Nephron (organoid): ENCODE data around the gene COPG2.
"Not testable (repeated sequence)": the region's sequence is repeated elsewhere in the genome, so short reads cannot be mapped to it uniquely, and the experiment has no call there.

Source experiments
- H3K27ac Mint-ChIP-seq, 3 experiments: 2 replicates each; pipeline ENCODE4 v1.8.0; 2020; ENCODE audit warnings: mixed read lengths in 3 of 3, mild to moderate bottlenecking in 2 of 3, moderate library complexity in 1 of 3
- H3K27me3 Mint-ChIP-seq: 2 replicates; pipeline ENCODE4 v1.8.0; 2021; ENCODE audit warnings: low read depth, mild to moderate bottlenecking, moderate library complexity, mixed read lengths
- H3K36me3 Mint-ChIP-seq: 2 replicates; pipeline ENCODE4 v1.8.0; 2020; ENCODE audit warnings: low read depth, mixed read lengths
- H3K4me1 Mint-ChIP-seq: 2 replicates; pipeline ENCODE4 v1.8.0; 2020; ENCODE audit warnings: mixed read lengths
- H3K4me3 Mint-ChIP-seq, 3 experiments: 2 replicates each; pipeline ENCODE4 v1.8.0; 2020; ENCODE audit warnings: mild to moderate bottlenecking in 3 of 3, mixed read lengths in 3 of 3, moderate library complexity in 2 of 3
- H3K9me3 Mint-ChIP-seq: 2 replicates; pipeline ENCODE4 v1.8.0; 2020; ENCODE audit warnings: mixed read lengths
- TF ChIP-seq, protein P1 (sequence below), 3 experiments: fragments of 200-600 bp; sonication (generic); IDR thresholded peaks; one replicate each; pipeline ENCODE4 v1.5.0; 2021; ENCODE audit warnings: antibody characterized with exemption in 3 of 3; ENCODE audit not compliant: unreplicated experiment in 3 of 3

The COPG2 gene

DNA sequence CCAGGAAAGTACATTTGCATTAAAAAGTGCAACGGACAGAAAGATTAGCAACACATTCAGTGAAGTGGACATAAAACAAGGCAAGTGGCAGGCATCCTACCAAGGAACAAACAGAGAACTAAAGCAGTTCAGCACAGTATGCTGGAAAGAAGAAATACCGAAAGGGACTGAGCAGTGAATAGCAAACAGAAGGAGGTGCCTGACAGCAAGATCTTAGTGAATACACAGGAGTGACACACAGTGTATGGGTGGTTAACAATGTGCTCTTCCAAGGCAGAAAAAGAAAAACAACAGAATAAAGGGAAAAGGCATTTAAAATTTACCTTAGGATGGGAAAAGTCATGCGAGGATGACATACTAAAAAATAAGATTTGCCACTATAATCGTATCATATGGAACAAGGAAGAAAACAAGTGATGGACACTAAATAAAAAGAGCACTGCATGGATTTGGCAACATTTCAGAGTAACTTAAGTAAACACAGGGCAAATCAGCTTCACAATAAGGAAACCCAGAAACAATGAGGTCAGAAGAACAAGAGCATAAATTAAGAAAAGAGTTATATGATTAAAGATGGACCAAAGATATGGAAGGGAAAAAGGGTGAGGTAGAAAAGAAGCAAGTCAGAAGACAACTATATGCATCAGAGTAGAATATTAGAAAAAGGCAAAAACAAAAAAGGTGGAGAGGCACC lies 147.1 kb downstream of the COPG2 start:
- TF ChIP-seq, protein P1, sequence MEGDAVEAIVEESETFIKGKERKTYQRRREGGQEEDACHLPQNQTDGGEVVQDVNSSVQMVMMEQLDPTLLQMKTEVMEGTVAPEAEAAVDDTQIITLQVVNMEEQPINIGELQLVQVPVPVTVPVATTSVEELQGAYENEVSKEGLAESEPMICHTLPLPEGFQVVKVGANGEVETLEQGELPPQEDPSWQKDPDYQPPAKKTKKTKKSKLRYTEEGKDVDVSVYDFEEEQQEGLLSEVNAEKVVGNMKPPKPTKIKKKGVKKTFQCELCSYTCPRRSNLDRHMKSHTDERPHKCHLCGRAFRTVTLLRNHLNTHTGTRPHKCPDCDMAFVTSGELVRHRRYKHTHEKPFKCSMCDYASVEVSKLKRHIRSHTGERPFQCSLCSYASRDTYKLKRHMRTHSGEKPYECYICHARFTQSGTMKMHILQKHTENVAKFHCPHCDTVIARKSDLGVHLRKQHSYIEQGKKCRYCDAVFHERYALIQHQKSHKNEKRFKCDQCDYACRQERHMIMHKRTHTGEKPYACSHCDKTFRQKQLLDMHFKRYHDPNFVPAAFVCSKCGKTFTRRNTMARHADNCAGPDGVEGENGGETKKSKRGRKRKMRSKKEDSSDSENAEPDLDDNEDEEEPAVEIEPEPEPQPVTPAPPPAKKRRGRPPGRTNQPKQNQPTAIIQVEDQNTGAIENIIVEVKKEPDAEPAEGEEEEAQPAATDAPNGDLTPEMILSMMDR (IDR thresholded peaks at IDR 0.05; ENCODE audit: unreplicated experiment in 3 of 3), result no peak
- Mint-ChIP-seq H3K27ac (no peak overlapping the region), H3K4me3 (no peak overlapping the region), H3K36me3 (no peaks in the 10 kb centered on the region), H3K27me3 (no peaks in the 10 kb centered on the region), H3K4me1 (no peaks in the 10 kb centered on the region), H3K9me3 (no peaks in the 10 kb centered on the region)

DNA sequence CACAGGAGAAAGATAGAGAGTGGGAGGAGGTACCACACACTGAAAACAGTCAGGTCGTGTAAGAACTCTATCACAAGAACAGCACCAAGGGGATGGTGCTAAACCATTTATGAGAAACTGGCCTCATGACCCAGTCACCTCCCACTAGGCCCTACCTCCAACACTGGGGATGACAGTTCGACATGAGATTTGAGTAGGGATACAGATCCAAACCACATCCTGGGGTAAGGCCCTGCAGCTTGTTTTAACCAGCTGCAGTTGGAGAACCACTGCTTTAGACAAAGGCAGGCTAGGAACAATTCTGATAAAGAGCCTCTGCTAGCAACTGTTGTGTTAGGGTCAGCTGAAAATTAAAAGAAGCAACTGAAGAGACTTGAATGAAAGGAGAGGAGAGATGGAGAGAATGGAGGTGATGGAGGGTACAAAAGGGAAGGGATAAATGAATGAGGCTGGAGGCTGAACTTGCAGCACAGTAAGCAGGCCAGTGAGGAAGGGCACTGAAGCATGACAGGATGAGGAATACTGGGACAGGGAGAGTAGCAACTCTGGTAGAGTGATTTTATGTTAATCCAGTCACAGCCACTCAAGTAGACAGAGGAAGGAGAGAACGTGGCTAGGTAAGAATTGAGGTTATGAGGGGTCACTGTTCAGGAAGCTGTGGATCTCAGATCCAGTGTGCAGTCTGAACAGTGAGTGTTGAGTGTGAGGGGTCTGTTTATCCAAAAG lies 153.1 kb downstream of the COPG2 start:
- H3K36me3 Mint-ChIP-seq, result no peaks in the 10 kb centered on the region
- H3K4me1 Mint-ChIP-seq, result no peaks in the 10 kb centered on the region
- no peaks in the 10 kb centered on the region for H3K27me3 Mint-ChIP-seq
- H3K4me3 Mint-ChIP-seq, result no peak overlapping the region
- no peak overlapping the region for H3K27ac Mint-ChIP-seq
- no peaks in the 10 kb centered on the region for H3K9me3 Mint-ChIP-seq
- TF ChIP-seq, protein P1 (IDR thresholded peaks at IDR 0.05; ENCODE audit: unreplicated experiment in 3 of 3), result no peak

DNA sequence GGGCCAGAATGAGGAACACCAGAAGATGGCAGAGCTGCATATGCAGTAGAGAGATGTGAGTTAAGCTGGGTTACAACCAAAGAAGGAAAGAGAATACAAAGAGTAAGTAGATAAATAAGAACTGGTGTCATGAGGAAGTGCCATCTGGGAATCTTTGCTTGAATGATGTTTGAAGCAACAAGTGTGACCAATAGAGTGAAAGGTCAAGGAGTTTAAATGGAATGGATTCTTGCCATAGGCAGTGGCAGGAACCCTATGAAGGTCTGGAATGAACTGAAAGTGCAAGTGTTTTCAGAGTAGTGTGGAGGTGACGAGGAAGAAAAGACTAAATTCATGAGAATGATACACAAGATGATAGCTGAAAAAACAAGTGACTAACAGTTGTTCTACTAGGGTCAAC lies 155.1 kb downstream of the COPG2 start:
- Mint-ChIP-seq H3K27me3 (no peaks in the 10 kb centered on the region), H3K4me3 (no peak overlapping the region), H3K27ac (no peak overlapping the region), H3K36me3 (no peaks in the 10 kb centered on the region), H3K4me1 (no peaks in the 10 kb centered on the region), H3K9me3 (no peaks in the 10 kb centered on the region)
- TF ChIP-seq, protein P1 (IDR thresholded peaks at IDR 0.05; ENCODE audit: unreplicated experiment in 3 of 3), result no peak

DNA sequence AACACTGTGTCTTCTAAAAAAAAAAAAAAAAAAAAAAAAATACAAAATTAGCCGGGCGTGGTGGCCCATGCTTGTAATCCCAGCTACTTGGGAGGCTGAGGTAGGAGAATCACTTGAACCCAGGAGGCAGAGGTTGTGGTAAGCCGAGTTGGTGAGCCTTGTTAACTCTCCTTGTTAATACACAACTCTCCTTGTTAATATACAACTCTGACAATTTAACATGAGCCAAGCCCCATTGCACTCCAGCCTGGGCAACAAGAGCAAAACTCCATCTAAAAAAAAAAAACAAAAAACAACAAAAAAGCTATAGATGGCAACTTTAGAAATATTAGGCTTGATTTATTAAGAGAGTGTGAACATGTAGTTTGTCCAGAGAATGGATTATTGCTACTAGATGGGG lies 156.5 kb downstream of the COPG2 start:
- not testable (repeated sequence) for H3K27ac Mint-ChIP-seq, H3K4me1 Mint-ChIP-seq, H3K9me3 Mint-ChIP-seq, H3K4me3 Mint-ChIP-seq, H3K36me3 Mint-ChIP-seq, H3K27me3 Mint-ChIP-seq

DNA sequence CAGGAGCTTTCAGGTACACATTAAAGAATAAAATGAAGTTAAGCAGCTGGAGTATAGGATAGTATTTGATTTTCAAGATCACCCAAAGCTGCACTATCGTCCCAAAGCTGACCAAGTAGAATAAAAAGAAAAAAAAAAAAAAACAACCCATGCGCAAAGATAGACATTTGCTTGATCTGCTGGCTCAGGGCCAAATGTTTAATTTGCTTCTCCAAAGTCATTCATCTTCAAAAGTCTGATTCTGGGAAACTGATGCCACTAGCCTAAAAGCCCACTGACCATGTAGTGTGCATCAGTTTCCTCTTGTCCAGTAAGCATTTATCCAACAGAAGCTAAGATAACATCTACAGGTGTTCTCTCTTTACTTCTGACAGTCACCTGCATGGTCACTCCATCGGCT lies 162.2 kb downstream of the COPG2 start:
- Mint-ChIP-seq H3K4me1 (no peaks in the 10 kb centered on the region), H3K27ac (no peak overlapping the region), H3K4me3 (no peak overlapping the region), H3K36me3 (peaks cover 35% of the 10 kb centered on the region), H3K9me3 (no peaks in the 10 kb centered on the region), H3K27me3 (no peaks in the 10 kb centered on the region)
- TF ChIP-seq, protein P1 (IDR thresholded peaks at IDR 0.05; ENCODE audit: unreplicated experiment in 3 of 3), result no peak

DNA sequence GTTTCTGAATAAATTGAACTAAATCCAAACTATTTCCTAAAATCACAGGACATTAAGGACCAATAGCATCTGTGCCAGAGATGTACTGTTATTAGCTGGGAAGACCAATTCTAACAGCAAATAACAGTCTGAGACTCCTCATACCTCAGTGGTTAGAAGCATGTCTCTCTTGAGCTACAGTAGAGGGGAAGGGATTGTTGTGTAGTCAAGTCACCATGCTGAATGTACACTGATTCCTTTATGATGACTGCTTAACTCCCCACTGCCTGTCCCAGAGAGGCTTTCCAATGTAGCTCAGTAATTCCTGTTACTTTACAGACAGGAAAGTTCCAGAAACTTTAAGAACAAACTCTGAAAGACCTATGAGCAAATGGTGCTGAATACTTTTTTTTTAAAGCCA lies 162.8 kb downstream of the COPG2 start:
- TF ChIP-seq, protein P1 (IDR thresholded peaks at IDR 0.05; ENCODE audit: unreplicated experiment in 3 of 3), result no peak
- H3K27ac Mint-ChIP-seq, result no peak overlapping the region
- H3K36me3 Mint-ChIP-seq, result peaks cover 41% of the 10 kb centered on the region
- H3K9me3 Mint-ChIP-seq, result no peaks in the 10 kb centered on the region
- no peaks in the 10 kb centered on the region for H3K27me3 Mint-ChIP-seq
- peaks cover 5% of the 10 kb centered on the region for H3K4me1 Mint-ChIP-seq
- H3K4me3 Mint-ChIP-seq, result no peak overlapping the region
